ENCODE data around the gene IMP4. TPM values are rescaled to one million over a fixed set of nuclear protein-coding genes. Genes with fewer than 3 reads are reported as not detected.
A peak's percentile ranks its signal among the peaks of the same experiment; 100 is the strongest.

Gene IMP4
- total and polyA plus RNA-seq, 2 of the 13 experiments (the other 11 are each of a cell fraction or from before 2014, with no cell fraction given) = 142 to 158 TPM

DNA sequence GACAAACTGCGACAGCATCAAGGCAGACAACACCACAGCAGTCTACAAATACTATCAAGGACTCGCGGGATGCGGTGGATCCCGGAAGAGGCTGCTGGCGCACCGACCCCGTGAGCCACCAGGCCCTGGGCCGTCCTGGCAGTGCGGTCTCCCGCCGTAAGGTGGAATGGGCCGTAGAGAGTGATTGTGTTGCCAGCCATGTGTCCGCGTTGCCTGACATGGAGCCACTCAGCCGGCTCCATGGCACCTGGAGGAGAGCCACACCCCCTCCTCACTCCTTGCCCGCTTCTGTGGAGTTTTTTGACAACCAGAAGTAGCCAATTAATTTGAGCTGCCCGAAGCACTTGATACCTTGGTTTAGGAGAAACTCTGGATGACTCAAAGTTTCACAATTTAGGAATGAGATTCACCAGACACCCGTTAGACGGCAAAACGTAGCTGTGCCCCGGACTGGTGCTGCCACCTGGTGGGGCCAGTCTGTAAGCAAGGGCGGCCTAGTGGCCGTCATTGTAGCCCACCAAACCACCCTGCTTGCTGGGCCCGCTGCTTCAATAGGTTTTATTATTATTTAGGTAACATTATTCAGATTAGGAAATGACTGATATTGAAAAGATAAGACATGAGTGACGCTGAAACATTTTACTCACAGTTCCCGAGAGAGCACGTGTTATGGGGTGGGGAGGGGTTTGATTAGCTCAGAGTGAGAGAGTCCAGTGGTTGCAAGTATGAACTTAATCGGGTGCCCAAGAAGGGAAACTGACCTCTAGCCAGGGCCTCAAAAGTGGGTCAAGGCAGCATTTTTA, 10.2 kb upstream of the IMP4 start (continued):
- TF ChIP-seq, protein P1, sequence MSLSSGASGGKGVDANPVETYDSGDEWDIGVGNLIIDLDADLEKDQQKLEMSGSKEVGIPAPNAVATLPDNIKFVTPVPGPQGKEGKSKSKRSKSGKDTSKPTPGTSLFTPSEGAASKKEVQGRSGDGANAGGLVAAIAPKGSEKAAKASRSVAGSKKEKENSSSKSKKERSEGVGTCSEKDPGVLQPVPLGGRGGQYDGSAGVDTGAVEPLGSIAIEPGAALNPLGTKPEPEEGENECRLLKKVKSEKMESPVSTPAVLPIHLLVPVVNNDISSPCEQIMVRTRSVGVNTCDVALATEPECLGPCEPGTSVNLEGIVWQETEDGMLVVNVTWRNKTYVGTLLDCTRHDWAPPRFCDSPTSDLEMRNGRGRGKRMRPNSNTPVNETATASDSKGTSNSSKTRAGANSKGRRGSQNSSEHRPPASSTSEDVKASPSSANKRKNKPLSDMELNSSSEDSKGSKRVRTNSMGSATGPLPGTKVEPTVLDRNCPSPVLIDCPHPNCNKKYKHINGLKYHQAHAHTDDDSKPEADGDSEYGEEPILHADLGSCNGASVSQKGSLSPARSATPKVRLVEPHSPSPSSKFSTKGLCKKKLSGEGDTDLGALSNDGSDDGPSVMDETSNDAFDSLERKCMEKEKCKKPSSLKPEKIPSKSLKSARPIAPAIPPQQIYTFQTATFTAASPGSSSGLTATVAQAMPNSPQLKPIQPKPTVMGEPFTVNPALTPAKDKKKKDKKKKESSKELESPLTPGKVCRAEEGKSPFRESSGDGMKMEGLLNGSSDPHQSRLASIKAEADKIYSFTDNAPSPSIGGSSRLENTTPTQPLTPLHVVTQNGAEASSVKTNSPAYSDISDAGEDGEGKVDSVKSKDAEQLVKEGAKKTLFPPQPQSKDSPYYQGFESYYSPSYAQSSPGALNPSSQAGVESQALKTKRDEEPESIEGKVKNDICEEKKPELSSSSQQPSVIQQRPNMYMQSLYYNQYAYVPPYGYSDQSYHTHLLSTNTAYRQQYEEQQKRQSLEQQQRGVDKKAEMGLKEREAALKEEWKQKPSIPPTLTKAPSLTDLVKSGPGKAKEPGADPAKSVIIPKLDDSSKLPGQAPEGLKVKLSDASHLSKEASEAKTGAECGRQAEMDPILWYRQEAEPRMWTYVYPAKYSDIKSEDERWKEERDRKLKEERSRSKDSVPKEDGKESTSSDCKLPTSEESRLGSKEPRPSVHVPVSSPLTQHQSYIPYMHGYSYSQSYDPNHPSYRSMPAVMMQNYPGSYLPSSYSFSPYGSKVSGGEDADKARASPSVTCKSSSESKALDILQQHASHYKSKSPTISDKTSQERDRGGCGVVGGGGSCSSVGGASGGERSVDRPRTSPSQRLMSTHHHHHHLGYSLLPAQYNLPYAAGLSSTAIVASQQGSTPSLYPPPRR (CRISPR knock-in tag; IDR thresholded peaks at IDR 0.05; ENCODE audit: borderline replicate concordance) = no peak
- TF ChIP-seq YEATS4 (CRISPR knock-in tag; IDR thresholded peaks at IDR 0.05; ENCODE audit: borderline replicate concordance) (peak; percentile 30; the same call in 1 of the 2 replicates), ZNF124 (CRISPR knock-in tag; IDR thresholded peaks at IDR 0.05) (no peak), NR2F6 (IDR thresholded peaks at IDR 0.05) (no peak), NR2F6 (CRISPR knock-in tag; IDR thresholded peaks at IDR 0.05) (no peak), ZNF496 (CRISPR knock-in tag; IDR thresholded peaks at IDR 0.05; ENCODE audit: insufficient replicate concordance) (no peak), ZNF232 (CRISPR knock-in tag; IDR thresholded peaks at IDR 0.05; ENCODE audit: borderline replicate concordance) (no peak), ZNF709 (CRISPR knock-in tag; IDR thresholded peaks at IDR 0.05) (no peak), GATAD2A (CRISPR knock-in tag; IDR thresholded peaks at IDR 0.05) (peak; percentile 61), HOXA5 (CRISPR knock-in tag; IDR thresholded peaks at IDR 0.05) (peak; percentile 67), ZSCAN20 (CRISPR knock-in tag; IDR thresholded peaks at IDR 0.05; ENCODE audit: borderline replicate concordance) (no peak; the same call in 1 of the 2 replicates), TMF1 (CRISPR knock-in tag; IDR thresholded peaks at IDR 0.05; ENCODE audit: low read depth) (no peak), ZNF44 (CRISPR knock-in tag; IDR thresholded peaks at IDR 0.05) (no peak), MAFK (conservative IDR thresholded peaks at IDR 0.05 in 1 of 2, IDR thresholded peaks at IDR 0.05 in 1 of 2; ENCODE audit: low read length in 2 of 2) (no peak), ZNF501 (CRISPR knock-in tag; IDR thresholded peaks at IDR 0.05) (peak; percentile 87), KMT2A (CRISPR knock-in tag; IDR thresholded peaks at IDR 0.05) (no peak), ZNF446 (CRISPR knock-in tag; IDR thresholded peaks at IDR 0.05) (no peak), ZMYM4 (CRISPR knock-in tag; IDR thresholded peaks at IDR 0.05) (no peak), ZEB1 (IDR thresholded peaks at IDR 0.05; ENCODE audit: insufficient replicate concordance, low read depth) (no peak), ZNF101 (CRISPR knock-in tag; IDR thresholded peaks at IDR 0.05; ENCODE audit: borderline replicate concordance, low read depth) (no peak)
- TF ChIP-seq, protein P2, sequence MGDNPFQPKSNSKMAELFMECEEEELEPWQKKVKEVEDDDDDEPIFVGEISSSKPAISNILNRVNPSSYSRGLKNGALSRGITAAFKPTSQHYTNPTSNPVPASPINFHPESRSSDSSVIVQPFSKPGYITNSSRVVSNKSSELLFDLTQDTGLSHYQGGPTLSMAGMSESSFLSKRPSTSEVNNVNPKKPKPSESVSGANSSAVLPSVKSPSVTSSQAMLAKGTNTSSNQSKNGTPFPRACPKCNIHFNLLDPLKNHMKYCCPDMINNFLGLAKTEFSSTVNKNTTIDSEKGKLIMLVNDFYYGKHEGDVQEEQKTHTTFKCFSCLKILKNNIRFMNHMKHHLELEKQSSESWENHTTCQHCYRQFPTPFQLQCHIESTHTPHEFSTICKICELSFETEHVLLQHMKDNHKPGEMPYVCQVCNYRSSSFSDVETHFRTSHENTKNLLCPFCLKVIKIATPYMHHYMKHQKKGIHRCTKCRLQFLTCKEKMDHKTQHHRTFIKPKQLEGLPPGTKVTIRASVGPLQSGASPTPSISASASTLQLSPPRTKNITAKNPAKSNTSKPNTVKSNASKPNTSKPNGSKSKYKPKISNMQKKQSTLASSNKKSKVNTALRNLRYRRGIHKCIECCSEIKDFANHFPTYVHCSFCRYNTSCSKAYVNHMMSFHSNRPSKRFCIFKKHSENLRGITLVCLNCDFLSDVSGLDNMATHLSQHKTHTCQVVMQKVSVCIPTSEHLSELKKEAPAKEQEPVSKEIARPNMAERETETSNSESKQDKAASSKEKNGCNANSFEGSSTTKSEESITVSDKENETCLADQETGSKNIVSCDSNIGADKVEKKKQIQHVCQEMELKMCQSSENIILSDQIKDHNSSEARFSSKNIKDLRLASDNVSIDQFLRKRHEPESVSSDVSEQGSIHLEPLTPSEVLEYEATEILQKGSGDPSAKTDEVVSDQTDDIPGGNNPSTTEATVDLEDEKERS (CRISPR knock-in tag; IDR thresholded peaks at IDR 0.05) = no peak
